GM13976 (cell line): ENCODE results near the gene CLCNKB.

Experiments
- DNase-seq: peaks from one replicate; pipeline ENCODE4 v3.0.0; 2012; ENCODE audit warnings: low spot score
- CTCF ChIP-seq: IDR thresholded peaks from 2 replicates; pipeline ENCODE4 v1.5.1; 2012; ENCODE audit warnings: borderline replicate concordance, mild to moderate bottlenecking; ENCODE audit not compliant: insufficient read depth; ENCODE audit errors: extremely low read depth, missing control alignments, control extremely low read depth
- in situ Hi-C: fragments of 300-500 bp; cut with MboI; formaldehyde crosslinking; loops from one replicate; pipeline ENCODE4 v1.12.0; 2022; ENCODE audit warnings: low sequenced_read_pairs, mixed read lengths, inconsistent platforms; ENCODE audit not compliant: unreplicated experiment

CLCNKB gene

GRCh38 chr1:16067933-16068332 lies 24.4 kb downstream of the CLCNKB start:
- no peak for DNase-seq
- in situ Hi-C loops: no loop called here
- no peak for TF ChIP-seq CTCF

GRCh38 chr1:16068356-16069270 lies 25.0 kb downstream of the CLCNKB start:
- in situ Hi-C loops: no loop called here
- no peak for DNase-seq
- TF ChIP-seq CTCF: no peak

- in situ Hi-C loops: no loop called here
- TF ChIP-seq CTCF: no peak
- no peak for DNase-seq
These were observed 27.2 kb downstream of the CLCNKB start for GRCh38 chr1:16070640-16071355.

- DNase-seq: no peak
- in situ Hi-C loops: no loop called here
- TF ChIP-seq CTCF: no peak
These were observed 28.0 kb downstream of the CLCNKB start for GRCh38 chr1:16071614-16072013.

- DNase-seq: no peak
- TF ChIP-seq CTCF: no peak
- in situ Hi-C loops: no loop called here
These were observed 28.5 kb downstream of the CLCNKB start for GRCh38 chr1:16072095-16072494.

- in situ Hi-C loops: no loop called here
- no peak for DNase-seq
- TF ChIP-seq CTCF: no peak
These were observed 29.3 kb downstream of the CLCNKB start for GRCh38 chr1:16072616-16073484.
